ENCODE data around the gene SLC7A7.

Gene SLC7A7

DNA sequence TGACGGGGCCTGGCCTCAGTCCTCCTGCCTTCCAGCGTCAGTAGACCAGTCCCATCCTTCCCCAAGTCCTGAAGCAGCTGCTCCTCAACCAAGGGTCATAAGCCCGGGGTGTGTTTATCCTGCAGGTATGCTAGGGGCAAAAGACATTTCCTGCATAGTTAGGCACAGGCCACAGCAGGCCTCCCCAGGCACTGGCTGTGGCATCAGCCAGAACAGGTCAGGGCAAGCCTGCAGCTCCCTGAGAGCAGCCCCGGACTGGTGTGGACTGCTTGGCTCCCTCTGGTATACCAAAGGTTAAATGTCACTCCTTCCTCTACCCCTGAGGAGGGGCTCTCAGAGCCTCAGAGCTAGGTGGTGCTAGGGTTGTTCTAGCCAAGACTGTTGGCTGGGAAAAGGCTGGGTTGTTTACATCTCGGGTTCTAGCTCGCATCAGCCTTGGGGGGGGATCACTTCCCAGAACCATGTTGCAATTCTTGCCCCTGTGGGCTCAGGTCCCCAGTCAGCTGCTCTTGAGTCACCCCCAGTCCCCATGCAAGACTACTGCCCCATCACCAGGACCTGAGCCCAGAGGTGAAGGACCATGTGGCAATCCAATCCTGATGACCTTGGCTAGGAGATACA lies 24.0 kb upstream of the SLC7A7 start:
- ChIA-PET POLR2A (interaction anchor here (1.2 to 9.2 kb wide), 4 partner anchors 9 to 20 kb away, joined by 3 to 158 read pairs (median 12); partner anchors contain the start of gene MRPL52), CTCF (interaction anchor here (1.1 to 13.5 kb wide), 10 partner anchors 9 to 283 kb away, joined by 4 to 272 read pairs (median 12); no protein-coding TSS in a partner anchor)
- DNase-seq (ENCODE audit: low read depth, low spot score): no peak
- H3K4me3 ChIP-seq (ENCODE audit: low read depth, low read length): peak overlapping the region; percentile 90
- TF ChIP-seq, protein P1, sequence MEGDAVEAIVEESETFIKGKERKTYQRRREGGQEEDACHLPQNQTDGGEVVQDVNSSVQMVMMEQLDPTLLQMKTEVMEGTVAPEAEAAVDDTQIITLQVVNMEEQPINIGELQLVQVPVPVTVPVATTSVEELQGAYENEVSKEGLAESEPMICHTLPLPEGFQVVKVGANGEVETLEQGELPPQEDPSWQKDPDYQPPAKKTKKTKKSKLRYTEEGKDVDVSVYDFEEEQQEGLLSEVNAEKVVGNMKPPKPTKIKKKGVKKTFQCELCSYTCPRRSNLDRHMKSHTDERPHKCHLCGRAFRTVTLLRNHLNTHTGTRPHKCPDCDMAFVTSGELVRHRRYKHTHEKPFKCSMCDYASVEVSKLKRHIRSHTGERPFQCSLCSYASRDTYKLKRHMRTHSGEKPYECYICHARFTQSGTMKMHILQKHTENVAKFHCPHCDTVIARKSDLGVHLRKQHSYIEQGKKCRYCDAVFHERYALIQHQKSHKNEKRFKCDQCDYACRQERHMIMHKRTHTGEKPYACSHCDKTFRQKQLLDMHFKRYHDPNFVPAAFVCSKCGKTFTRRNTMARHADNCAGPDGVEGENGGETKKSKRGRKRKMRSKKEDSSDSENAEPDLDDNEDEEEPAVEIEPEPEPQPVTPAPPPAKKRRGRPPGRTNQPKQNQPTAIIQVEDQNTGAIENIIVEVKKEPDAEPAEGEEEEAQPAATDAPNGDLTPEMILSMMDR (IDR thresholded peaks at IDR 0.05; ENCODE audit: insufficient read depth, low read length, missing control alignments): no peak

DNA sequence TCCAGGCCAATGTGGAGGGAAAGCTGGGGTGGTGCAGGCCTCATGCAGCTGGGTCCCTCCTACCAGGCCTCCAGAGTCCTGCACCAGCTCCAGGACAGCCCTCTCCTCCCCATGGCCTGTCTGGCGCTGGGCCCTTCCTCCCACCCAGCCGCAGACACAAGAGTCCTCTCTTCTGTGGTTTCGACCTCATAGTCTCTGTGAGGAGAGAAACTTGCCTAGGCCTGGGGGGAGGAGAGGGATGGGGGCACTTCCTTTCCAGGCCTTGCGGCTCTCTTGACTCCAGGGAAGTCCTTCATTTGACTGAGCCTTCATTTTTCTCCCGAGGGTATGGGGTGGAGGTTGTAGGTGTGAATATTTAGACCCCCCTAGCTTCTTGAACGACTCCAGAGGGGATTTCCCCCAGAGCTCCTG lies 23.4 kb upstream of the SLC7A7 start:
- H3K4me3 ChIP-seq (ENCODE audit: low read depth, low read length): peak overlapping the region; percentile 90
- POLR2A ChIA-PET: interaction anchor here (0.7 to 9.2 kb wide), 7 partner anchors 9 to 282 kb away, joined by 3 to 158 read pairs (median 7); partner anchors contain the start of gene MRPL52
- CTCF ChIA-PET: interaction anchor here (0.9 to 13.5 kb wide), 11 partner anchors 8 to 282 kb away, joined by 3 to 272 read pairs (median 10); no protein-coding TSS in a partner anchor
- DNase-seq (ENCODE audit: low read depth, low spot score): no peak
- TF ChIP-seq, protein P1 (IDR thresholded peaks at IDR 0.05; ENCODE audit: insufficient read depth, low read length, missing control alignments): no peak

DNA sequence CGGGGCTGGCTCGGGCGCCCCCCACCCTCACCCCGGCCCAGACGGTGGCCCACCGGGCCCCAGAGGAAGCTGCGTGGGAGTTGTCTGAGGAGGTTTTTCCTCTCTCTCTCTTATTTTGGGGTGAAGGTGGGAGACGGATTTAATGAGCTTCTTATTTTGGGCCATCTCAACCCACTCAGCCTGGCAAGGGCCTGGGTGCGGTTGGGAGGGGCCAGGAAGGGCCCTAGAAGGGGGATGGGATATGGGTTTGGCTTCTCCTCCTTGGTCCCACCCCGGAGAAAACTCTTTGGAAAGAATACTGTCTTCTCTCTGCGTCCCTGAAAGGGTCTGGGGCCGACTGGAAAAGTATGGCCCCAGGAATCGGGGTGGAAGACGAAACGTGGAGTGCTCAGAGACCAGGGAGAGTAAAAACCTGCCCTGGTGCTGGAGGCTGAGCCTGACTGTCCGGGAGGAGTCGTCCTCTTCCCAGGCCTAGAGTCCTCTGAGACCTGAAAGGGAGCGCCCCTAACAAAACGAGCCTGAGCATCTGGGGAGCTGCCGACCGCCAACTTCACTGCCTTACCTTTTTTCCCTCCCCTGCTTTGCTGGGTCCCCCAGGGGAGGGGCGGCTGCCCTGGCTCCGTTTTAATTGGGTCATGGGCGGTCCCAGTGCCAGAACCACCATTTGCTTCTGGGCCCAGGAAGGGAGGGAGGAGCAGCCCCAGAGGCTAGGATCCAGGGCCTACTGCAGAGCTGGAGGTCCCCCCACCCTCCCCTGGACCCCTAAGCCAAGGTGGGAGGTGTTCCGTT lies 22.7 kb upstream of the SLC7A7 start:
- peak overlapping the region; percentile 90 for H3K4me3 ChIP-seq (ENCODE audit: low read depth, low read length)
- DNase-seq (ENCODE audit: low read depth, low spot score): no peak
- ChIA-PET POLR2A (interaction anchor here (0.7 to 9.2 kb wide), 11 partner anchors 8 to 449 kb away, joined by 3 to 158 read pairs (median 4); partner anchors contain the start of gene MRPL52), CTCF (interaction anchor here (0.9 to 13.5 kb wide), 14 partner anchors 7 to 282 kb away, joined by 3 to 272 read pairs (median 6); no protein-coding TSS in a partner anchor)
- TF ChIP-seq, protein P1 (IDR thresholded peaks at IDR 0.05; ENCODE audit: insufficient read depth, low read length, missing control alignments): no peak

DNA sequence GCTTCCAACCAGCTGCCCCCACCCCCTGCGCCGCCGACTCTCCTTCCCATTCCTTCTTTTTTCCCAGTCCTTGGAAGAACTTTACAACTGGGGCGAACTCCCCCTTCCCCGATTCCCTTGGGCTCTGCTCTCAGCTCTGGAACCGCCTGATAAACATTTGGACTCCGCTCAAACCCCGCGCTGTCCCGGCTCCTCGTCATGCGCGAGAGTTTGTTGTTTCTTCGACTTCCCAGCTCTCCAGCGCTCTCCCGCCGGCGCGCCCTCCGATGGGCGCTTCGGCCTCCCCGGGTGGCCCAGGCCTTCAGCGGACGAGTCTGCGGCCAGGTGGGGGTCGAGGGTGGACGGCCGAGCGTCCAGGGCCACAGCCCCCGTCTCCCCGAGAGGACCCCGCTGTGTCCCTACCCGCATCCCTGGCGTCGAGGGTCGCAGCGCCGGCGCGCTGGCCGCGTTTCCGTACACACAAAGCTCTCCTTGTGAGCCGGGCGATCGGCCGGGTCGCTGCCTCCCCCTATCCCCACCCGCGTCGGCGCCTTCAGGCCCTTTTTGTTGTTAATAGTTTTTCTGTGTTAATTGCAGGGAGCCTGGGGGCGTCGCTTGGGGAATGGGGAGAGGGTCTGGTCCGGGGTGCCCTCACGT lies 22.0 kb upstream of the SLC7A7 start:
- ChIA-PET POLR2A (interaction anchor here (1.0 to 9.2 kb wide), 13 partner anchors 13 to 448 kb away, joined by 3 to 158 read pairs (median 4); partner anchors contain the start of gene DAD1), CTCF (interaction anchor here (0.6 to 13.5 kb wide), 11 partner anchors 13 to 446 kb away, joined by 3 to 272 read pairs (median 5); no protein-coding TSS in a partner anchor)
- no peak for DNase-seq (ENCODE audit: low read depth, low spot score)
- H3K4me3 ChIP-seq (ENCODE audit: low read depth, low read length): peak overlapping the region; percentile 90
- TF ChIP-seq, protein P1 (IDR thresholded peaks at IDR 0.05; ENCODE audit: insufficient read depth, low read length, missing control alignments): no peak

DNA sequence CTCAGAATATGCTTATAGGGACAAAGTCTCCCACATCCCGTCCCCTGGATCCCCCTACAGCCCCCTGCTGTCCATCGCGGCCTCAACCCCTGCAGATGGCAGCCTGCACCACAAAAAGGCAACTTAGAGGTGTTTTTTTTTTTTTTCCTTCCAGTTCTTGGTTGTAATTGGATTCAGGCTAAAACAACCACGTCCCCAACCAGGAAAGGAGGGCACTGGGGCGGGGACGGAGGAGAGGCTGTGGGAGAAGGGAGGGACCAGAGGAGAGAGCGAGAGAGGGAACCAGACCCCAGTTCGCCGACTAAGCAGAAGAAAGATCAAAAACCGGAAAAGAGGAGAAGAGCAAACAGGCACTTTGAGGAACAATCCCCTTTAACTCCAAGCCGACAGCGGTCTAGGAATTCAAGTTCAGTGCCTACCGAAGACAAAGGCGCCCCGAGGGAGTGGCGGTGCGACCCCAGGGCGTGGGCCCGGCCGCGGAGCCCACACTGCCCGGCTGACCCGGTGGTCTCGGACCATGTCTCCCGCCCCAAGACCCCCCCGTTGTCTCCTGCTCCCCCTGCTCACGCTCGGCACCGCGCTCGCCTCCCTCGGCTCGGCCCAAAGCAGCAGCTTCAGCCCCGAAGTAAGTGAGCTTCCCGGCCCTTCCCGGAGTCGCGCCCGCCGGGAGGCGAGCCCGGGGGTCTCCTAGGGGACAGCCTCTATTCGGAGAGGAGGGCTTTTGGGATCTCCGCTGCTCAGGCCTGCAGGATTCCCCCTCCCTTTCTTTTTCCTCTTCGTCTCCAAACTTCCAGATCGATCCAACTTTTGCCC lies 21.3 kb upstream of the SLC7A7 start, which contains the start of gene MMP14:
Gene MMP14, plus strand, starts transcription at position 285 of the 813 bp plus-strand sequence. Its CDS starts 233 bp downstream, at position 518.
- H3K4me3 ChIP-seq (ENCODE audit: low read depth, low read length): peak within 1 kb of the TSS; percentile 90
- ChIA-PET CTCF (interaction anchor here (0.6 to 13.5 kb wide), 18 partner anchors 13 to 446 kb away, joined by 3 to 272 read pairs (median 5); no protein-coding TSS in a partner anchor), POLR2A (interaction anchor here (0.6 to 9.2 kb wide), 13 partner anchors 12 to 448 kb away, joined by 3 to 158 read pairs (median 4); partner anchors contain the start of genes DAD1 and OXA1L)
- DNase-seq (ENCODE audit: low read depth, low spot score): no peak
- TF ChIP-seq, protein P1 (IDR thresholded peaks at IDR 0.05; ENCODE audit: insufficient read depth, low read length, missing control alignments): peak; percentile 58

Measured in AG04449 (cell line).